NCI-H2107 (cell line): ENCODE data around the gene ARL4D.
A peak's percentile ranks its signal among the peaks of the same experiment; 100 is the strongest.
"Not testable (repeated sequence)": the region's sequence is repeated elsewhere in the genome, so short reads cannot be mapped to it uniquely, and the experiment has no call there.

Experiments
- DNase-seq: peaks from one replicate; lab custom pipeline; 2025; lab: John Stamatoyannopoulos, UW

The ARL4D gene

GRCh38 chr17:43369986-43370385 lies 28.8 kb upstream of the ARL4D start:
- no peak for DNase-seq

- DNase-seq = no peak
Observed at GRCh38 chr17:43371227-43371821, 27.5 kb upstream of the ARL4D start.

GRCh38 chr17:43372273-43372911 lies 26.4 kb upstream of the ARL4D start:
- DNase-seq = no peak

DNA sequence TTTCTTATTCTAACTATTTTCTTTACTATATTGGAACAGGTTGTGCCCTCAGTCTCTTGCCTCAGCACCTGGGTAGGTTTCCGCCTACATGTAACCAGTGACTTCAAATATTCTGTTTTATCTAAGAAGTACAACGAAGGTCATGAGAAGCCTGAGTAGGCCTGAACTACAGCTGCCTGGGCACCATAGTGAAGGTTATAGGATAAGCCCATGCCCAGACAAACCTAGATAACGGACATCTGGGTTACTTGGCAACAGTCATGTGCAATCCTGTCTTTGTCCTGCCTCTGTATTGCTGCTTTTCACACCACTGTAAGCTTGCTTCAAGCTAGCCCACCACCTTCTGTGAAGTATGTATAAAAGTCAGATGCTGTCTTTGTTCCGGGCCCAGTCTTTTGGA lies 25.4 kb upstream of the ARL4D start:
- DNase-seq = no peak

- DNase-seq = not testable (repeated sequence)
Observed at GRCh38 chr17:43375915-43376314, 22.9 kb upstream of the ARL4D start.

DNA sequence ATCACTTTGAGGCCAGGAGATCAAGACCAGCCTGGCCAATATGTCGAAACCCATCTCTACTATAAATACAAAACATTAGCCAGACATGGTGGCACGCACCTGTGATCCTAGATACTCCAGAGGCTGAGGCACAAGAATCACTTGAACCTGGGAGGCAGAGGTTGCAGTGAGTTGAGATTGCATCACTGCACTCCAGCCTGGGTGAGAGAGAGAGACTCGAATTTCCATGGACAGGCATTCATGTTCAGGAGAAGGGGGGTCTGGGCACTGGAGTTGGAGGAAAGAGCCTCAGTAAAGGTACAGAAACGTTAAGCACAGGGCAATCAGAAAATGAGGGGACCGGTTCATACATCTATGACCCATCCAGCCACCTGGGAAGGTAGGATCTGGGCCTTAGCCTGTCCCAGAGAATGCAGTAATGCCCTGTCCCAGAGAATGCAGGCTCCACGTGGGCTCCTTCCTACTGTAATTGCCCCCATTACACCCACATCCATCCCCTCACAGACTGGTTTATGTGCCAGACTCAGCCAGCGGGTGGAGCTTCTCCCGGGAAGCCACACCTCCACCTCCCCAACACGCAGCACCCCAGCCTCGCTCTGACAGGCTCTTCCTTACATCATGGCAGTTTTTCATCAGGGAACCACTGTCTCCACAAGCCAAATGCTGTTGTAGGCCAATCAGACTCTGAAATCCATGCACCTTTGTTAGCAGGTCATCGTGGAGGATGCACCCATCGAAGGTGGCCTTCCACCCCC lies 21.6 kb upstream of the ARL4D start:
- no peak for DNase-seq

GRCh38 chr17:43378766-43379165 lies 20.0 kb upstream of the ARL4D start:
- DNase-seq = no peak

DNA sequence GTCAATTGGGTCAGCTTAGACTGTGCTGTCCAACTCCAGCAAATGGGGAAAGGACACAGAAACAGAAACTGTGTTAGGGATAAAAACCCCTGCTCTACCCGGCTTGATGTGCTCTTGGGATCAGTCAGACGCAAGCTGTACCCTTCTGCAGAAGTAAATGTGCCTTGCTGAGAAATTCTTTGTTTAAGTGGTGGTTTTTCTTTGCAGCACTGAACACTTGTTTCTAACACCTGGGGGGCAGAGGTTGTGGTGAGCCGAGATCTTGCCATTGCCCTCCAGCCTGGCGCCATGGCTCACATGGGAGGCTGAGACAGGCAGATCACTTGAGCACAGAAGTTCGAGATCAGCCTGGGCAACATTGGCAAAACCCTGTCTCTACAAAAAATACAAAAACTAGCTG lies 18.5 kb upstream of the ARL4D start:
- DNase-seq = no peak

GRCh38 chr17:43381204-43381603 lies 17.6 kb upstream of the ARL4D start:
- no peak for DNase-seq

DNA sequence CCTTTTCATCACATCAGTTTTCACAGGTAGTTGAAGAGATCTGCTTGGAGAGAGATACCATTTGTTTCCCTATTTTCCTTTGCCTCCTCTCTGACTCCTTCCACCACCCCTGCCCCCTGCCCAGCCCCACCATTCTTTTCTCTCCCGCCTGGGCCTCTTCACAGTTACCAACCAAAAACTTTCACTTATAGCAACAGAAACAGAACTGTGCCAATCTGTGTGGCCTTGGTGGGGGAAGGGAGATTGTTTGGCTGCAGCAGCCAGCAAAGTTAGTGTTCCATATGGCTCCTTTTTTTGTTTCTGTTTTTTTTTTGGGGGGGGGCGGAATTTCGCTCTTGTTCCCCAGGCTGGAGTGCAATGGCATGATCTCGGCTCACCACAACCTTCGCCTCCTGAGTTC lies 17.2 kb upstream of the ARL4D start:
- no peak for DNase-seq

- DNase-seq = no peak
Observed at GRCh38 chr17:43382776-43383175, 16.0 kb upstream of the ARL4D start.

- DNase-seq = no peak
Observed at GRCh38 chr17:43383372-43383771, 15.4 kb upstream of the ARL4D start.

GRCh38 chr17:43383826-43384475 lies 14.8 kb upstream of the ARL4D start:
- no peak for DNase-seq

GRCh38 chr17:43384476-43384862 lies 14.3 kb upstream of the ARL4D start:
- DNase-seq = no peak

DNA sequence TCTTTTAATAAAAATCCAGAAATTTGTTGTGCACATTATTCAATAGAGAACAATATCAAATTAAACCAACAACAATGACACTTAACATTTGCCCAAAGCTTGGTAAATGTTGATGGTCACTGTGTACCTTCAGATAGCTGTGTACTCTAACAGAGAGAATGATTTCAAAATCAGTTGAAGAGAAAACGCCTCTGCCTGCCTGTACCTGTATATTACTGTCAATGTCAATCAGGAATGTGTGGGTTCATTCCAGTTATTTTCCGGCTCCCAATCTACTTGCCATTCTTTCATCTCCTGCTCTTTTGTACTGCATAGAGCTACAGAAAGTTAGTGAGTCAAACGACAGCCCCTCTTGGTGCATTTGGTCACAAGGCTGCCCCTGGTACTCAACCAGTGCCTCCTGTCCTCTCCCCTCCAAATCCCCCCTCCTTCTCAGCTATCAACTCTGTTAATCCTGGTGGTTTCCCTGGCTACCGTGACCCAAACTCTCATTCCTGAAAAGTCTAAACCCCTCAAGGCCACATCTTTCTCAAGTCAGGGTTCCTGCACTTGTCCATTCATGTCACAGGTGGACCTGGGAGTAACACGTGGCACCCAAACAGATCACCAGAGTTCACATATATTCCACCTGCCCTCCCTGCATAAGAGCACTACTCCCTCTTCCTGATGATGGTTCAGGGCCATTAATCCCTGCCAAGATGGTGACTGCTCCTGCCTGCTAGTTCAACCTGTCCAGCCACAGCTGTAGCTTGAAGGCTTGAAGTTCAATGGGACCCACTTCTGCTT lies 13.6 kb upstream of the ARL4D start:
- DNase-seq = no peak

- DNase-seq = peak; percentile 68
Observed at GRCh38 chr17:43388359-43389045, 10.3 kb upstream of the ARL4D start.

DNA sequence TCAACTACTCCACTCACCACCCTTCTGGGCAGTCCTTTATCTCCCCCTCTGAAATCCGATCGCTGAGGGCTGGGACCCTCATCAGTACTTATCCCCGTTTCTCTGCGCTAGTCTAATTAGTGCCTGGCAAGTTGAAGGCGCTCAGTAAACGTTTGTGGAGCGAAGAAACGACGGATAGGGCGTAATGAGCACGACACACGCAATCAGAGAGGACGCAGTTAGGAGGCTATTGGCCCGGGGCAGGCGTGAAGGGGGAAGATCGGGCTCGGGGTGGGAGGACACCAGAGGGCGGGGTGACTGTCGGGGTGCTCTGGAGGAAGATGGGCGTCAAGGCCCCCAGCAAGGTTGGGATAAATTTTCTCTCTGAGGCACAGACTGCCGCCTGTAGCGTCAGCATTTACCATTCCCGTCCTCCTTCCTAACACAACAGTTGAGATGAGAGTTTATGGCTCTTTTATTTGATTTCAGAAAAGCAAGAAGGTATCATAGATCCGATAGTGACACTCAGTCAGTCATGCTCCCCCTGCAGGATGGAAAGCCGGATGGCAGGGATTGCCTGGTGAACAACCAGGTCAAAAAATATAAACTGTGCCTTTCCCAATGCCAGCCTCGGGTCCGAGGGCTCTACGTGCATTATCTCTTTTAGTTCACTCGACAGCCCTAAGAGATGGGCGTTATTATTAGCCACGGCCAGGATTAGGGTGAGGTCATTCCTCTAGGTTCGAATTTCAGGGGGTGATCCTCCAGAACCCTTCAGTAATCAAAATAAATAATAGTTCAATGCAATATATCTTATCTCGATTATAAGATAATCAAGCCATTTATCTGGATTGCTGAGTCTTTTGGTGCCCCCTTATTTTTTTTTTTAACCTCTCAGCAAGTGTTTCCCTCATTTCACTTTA lies 9.5 kb upstream of the ARL4D start:
- peak; percentile 42 for DNase-seq

DNA sequence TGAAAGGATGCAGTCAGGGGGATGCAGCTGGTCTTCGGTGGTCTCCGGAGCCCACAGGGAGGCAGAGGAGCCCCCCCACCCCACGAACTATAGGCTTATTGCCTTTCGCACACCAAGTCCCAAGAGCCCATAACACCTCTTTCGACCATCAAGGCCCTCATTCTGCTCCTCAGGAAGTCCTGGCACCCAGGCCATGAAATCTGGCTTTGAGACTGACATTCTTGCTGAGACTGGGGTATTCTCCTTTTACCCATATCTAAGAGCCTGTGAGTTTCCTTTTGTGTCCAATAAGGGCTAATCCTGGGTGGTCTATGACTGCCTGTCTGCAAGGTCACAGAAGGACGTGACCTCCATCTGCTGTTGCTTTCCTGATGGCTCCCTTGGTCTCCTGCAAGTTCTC lies 6.4 kb upstream of the ARL4D start:
- DNase-seq = no peak

- DNase-seq = peak; percentile 77
Observed at GRCh38 chr17:43393944-43394482, 4.8 kb upstream of the ARL4D start.

GRCh38 chr17:43394696-43395095 lies 4.1 kb upstream of the ARL4D start:
- not testable (repeated sequence) for DNase-seq
